CD4-positive, alpha-beta T cell treated with Interleukin-21 for 1 hour (primary cell): Measurements from ENCODE around the gene CAPN15.

Experiments
- DNase-seq: peaks from one replicate; pipeline ENCODE4 v3.0.0-alpha.2; 2020

The CAPN15 gene

DNA sequence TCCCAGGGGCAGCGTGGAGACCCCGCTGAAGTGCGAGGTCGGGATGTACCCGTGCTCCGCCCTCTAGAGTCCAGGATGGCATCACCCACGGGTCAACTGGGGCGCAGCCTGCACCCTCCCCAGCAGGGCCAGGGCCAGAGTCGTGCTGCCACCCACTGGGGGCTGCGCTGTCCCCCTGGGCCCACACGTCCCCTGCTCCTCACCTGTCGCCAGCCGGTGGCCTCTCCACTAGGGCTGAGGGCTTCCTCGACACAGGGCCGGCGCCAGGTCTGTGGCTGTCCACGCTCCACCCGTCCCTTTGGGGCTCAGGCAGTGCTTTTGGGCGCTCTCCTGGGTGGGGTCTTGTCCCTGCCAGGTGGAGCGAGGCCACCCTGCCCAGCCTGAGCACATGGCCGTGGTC lies 21.1 kb downstream of the CAPN15 start:
- DNase-seq = no peak

DNA sequence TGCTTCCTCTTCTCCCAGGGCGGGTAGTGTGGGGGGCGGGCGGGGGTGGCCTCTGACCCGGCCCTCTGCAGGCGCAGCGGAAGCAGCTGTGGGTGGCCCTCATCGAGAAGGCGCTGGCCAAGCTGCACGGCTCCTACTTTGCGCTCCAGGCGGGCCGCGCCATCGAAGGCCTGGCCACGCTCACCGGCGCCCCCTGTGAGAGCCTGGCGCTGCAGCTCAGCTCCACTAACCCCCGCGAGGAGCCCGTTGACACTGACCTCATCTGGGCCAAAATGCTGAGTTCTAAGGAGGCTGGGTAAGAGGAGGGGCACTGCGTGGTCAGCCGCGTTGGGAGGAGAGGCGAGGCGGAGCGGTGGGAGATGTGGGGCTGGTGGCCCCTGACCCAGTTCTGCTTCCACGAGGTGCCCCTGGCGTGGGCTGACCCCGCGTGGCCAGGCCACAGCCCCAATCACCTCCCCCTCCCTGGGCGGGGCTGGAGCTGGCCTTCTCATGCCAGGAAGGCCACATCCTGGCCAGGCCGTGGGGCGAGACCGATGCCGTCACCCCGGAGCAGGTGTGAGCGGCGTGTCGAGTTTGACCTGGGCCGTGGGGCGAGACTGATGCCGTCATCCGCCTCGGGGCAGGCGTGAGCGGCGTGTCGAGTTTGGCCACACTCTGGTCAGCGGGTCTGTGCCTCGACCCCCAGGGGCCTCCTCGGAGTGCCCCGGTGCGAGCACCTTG lies 22.2 kb downstream of the CAPN15 start:
- DNase-seq = no peak

DNA sequence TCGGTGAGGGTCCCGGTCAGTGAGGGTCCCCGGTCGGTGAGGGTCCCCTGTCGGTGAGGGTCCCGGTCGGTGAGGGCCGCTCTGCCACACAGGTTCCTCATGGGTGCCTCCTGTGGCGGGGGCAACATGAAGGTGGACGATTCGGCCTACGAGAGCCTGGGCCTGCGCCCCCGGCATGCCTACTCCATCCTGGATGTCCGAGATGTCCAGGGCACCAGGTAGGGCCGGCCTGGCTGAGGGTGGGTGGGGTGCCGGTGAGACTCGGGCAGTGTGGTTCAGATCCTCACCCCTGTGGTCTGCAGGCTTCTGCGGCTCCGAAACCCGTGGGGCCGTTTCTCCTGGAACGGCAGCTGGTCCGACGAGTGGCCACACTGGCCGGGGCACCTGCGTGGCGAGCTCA lies 23.7 kb downstream of the CAPN15 start:
- no peak for DNase-seq

DNA sequence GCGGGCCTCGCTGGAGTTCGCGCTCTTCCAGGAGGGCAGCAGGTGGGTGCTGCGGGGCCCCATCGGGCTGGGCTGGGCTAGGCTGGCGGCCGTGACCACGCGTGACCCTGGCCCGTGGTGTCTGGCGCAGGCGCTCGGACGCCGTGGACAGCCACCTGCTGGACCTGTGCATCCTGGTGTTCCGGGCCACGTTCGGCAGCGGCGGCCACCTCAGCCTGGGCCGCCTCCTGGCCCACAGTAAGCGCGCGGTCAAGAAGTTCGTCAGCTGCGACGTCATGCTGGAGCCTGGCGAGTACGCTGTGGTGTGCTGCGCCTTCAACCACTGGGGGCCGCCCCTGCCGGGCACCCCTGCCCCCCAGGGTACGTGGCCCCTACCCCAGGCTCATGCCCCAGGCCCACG lies 24.7 kb downstream of the CAPN15 start:
- DNase-seq = no peak

DNA sequence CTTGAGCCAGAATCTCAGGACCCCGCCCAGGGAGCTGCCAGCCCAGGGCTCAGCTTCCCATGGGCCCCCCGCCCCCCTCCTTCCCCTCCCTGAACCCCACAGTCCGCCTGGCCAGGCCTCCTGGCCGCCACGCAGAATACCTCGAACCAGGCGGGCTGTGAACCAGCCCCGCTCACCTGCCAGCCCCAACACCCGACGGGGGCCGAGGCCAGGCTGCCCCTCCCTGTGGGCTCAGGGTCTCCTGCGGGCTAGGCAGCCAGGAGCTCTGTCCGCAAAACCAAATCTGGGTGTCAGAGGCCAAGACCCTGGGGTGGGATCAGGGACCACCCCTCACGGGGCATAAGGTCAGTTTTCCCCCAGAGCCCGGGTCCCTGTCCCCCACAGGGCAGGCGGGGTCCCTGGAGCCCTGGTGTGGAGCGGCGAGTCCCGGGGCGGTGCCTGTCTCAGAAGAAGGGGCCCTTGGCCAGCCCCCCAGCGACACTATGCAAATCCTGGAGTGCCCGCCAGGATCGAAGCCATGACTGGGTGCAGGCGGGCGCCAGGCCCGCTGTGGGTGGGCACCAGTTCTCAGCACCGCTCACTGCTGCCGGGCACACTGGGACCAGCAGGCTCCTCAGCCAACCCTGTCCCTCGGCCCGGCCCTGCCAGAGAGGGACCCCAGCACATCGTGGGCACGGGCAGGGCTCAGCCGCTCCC lies 26.2 kb downstream of the CAPN15 start:
- no peak for DNase-seq

DNA sequence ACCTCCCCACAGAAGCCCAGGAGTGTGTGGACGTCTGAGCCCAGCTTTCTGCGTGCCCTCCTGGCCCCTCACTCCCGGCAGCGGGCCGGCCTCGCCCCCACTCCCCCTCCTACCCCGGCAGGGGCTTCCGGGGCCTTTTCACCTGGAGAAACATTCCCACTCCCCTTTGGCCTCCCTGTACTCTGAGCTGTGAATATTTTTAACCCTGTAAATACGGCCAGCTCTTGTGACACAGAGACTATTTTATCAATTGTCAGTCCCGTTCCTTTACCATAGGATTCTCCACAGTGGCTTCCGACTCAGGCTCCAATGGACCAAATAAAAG lies 26.7 kb downstream of the CAPN15 start:
- no peak for DNase-seq

DNA sequence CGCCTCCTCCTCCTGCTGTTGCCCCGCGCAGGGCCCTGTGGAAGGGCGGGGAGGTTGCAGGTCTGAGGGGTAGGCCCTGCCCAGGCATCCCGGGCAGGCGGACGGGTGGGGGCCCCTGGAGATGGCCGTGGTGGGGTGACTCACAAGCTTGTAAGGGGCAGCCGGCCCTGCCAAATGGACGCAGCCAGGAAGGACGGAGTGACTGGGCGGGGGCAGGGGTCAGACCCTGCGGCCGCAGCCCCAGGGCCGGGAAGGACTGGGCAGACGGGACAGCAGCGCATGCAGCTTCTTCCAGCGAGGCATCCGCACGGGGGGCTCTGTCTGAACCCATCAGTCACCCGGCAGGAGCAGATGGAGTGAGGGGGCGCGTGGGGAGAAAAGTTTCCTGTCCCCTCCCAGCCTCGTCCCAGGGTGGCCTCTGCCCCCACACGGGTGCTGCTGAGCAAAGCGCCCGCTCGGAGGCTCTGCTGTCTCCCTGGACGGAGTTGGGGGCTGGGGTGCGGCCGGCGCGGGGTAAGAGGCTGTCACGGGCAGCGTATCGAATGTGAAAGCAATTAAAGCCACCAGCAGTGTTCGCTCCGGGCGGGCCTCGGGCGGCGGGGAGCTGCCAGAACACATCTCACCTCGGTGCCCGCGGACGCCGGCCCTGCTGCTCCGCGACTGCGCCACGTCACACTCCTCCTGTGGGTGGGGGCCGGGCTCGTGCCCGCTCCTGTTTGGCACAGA lies 27.3 kb downstream of the CAPN15 start:
- DNase-seq = no peak

DNA sequence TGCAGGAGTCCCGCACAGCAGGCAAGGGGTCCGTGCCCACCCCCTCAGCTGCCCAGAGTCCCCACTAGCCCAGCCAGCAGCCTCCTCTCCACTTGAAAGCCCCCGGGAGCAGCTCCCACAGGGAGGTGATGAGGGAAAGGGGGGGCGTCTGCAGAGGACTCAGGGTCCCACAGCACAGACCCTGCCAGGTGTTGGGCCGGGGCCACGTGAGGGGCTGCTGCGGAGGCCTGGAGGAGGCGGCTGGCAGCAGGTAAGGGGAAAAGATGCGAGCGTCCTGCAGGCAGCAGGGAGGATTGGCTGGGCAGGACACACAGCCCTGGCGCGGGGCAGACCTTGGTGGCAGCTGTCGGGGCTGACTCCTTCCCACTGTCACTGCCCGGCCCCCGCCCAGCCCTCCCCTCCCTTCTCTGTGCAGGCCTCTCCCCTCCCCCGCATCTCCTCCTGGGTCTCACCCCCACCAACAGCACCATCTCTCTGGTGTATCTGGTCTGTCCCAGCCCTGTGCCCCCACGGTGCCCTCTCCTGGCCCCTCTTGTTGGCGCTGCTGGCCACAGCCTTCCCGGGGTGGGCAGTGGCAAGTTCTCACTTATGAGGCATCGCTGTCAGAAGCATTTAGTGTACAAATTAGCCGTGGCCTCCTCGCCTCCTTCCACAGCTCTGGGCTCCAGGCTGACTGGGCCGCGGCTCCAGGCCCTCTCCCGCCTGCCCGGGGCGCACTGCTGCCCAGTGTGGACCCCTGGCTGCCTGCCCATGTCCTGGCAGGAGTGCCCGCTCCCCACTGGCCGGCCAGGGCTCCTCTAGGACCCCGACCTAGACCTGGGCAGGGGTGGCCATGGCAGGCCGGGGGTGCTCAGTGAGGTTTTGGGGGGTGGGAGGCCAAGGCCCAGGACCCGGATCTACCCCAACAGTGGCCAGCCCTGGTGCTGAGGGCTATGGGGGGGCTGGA lies 28.3 kb downstream of the CAPN15 start:
- DNase-seq = no peak

DNA sequence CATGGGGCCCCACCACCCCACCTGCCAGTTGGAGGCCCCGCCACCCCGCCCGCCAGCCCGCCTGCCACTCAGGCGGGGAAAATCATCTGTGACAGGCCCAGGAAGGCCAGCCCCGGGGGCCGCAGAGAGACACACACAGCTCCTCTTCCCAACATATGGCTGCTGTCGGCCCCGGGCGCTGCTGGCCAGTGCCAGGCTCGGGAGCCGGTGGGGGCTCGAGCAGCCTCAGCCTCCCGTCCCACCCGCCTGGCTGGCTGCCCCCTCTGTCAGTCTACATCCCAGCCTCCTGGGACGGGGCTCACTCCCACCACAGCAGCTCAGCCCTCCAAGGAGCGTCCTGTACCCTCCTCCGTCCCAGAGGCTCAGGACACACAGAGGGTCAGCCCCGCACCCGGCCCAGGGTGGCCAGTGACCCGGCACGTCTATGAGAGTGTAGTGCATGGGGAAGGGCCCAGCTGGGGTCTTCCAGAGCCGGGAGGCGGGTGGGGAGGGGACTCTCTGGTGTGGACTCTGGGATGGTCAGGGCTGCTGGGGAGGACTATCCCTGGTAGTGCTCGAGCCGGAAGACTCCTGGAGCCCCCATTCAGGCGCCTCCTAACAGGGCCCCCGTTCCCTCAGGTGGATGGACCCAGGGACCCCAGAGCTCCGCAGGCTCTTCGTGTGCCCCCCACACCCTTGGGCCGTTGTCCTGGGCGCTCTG lies 29.1 kb downstream of the CAPN15 start:
- no peak for DNase-seq

DNA sequence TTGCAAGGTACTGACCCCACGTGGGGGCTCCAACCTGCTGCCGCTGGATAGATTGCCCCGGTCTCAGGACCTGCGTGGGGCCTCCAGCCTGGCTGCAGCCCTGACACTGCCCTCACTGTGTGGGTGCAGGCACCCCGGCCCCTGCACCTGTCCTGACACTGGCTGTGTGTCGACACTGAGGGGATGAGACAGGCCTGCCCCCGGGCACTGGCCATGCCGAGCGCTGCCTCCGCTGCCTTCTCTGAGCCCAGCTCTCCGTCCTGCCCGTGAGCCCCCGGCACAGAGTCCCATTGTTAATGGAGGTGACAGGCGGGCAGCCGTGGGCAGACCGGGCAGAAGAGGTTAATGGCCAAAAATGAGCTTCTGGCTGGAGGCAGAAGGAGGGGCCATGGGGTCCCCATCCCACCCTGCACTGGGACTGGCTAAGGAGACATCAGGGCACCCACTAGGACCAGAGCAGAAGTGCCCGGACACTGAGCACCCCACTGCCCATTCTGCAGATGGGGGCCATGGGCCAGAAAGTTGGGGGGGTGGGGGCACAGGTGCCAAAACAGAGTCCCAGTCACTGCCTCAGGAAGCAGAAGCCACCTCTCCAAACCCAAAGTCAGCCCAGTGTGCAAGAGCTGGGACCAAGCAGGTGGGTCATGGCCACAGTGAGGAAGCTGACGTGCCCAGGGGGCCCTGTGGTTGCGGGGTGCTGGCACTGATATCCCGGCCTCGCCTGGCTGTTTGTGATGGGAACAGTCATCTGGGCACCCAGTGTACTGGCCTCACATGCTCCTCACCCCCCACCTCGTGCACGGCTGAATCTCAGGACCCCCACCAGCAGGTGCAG lies 30.2 kb downstream of the CAPN15 start:
- no peak for DNase-seq

DNA sequence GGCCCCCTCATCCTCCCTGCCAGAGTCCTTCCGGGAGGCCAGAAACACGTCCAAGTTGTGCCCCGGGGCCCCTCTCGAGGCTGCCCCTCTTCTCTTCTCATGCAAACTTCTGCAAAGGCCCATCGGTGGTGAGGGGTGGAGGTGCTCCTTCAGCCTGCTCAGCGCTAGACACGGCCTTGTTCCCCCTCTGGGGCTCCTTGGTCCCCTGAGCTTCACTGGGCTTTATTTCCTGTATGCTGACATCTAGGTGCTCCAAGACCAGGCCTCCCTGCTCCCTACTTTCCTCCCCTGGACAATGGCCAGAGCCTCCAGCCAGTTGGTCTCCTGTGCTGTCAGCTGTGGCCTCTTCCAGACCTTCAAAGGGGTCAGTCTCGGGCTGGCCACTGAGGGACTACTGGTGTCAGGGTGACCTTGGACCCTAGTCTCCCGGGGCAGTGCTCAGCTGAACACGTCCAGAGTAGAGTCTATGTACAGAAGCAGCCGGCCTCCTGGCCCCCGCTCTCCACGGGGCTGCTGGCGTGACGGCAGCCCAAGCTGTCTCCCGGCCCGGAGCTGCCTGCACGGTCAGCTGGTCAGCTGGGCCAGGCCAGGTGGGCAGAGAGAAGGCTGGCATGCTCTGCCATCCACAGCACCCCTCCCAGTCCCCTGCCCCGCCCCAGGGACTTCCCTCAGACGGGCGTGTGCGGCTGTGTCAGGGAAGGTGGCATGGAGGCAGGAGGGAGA lies 30.9 kb downstream of the CAPN15 start:
- DNase-seq = no peak

DNA sequence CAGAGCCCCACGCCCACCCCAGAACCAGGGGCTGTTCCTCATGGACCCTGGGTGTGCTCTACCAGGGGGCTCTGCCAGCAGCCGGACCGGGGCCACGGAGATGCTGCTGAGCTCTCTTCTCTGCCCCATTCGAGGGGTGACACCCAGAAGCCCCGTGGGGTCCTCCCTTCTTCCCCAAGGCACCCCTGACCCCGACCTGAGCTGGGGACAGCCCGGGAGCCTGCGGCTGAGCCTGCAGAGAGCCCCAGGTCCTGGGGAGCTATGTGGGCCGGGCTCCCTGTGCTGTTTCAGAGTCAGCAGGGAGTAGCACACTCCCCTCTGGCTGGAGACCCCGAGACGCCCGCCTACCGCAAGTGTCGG lies 31.5 kb downstream of the CAPN15 start:
- no peak for DNase-seq

DNA sequence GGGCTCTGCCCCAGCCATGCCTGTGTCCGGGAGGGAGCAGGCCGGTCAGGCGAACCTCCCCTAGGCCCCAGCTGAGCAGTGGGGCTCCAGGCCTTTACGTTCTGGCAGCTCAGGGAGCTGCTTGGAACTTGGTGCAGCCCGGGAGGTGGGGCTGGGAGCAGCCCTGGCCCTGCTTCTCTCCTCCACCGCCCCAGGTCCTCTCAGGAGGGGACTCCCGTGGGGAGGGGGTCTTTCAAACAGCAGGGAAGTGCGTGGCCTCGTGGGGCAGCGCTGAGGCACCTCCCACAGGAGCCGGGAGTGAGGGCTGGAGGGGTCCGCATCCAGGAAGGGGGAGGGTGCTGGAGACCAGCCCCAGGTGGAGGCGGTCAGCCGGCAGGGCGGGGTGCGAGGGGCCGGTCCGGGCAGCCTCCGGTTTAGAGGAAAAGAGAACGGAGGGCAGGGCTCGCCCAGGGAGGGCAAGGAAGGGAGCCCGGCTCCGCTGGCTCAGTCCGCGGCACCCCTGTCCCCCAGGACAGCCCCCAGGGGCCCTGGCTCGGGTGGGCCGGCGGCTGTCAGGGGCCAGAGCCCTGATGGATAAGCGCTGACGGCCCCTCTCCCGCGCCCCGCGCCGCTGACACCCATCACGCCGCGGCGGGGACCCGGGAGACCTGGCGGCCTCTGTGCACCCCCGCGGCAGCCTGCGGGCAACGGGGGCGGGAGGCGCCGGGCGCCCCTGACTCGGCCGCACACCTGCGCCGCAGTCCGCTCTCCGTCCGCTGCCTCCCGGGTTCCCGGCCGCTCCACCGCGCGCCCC lies 32.1 kb downstream of the CAPN15 start:
- no peak for DNase-seq

DNA sequence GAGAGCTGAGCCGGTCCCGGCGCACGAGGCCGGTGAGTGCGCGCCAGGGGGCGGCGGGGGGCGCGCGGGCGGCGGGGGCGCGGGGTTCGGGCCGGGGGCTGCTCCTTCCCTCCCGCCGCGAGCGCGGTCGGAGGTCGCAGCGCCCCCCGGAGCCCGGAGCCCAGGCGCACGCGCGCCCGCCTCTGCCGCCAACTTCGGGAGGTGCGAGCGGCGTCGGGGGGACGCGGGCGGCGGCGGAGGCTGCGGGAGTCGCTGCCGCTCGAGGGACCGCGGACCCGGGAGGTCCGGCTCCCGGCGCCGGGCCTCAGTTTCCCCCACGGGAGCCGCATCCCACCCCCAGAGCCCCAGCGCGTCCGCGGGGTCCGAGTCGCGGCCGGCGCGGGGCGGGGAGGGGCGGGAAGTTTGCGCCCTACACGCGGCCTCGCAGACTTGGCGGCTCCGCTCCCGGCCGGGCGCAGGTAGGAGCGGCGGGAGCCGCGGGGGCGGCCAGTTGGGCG lies 32.7 kb downstream of the CAPN15 start, which contains the start of gene PRR35:
Gene PRR35, plus strand, starts transcription at position 191 of the 497 bp plus-strand sequence. CDS start 2,901 bp downstream, outside the sequence.
- DNase-seq = no peak

DNA sequence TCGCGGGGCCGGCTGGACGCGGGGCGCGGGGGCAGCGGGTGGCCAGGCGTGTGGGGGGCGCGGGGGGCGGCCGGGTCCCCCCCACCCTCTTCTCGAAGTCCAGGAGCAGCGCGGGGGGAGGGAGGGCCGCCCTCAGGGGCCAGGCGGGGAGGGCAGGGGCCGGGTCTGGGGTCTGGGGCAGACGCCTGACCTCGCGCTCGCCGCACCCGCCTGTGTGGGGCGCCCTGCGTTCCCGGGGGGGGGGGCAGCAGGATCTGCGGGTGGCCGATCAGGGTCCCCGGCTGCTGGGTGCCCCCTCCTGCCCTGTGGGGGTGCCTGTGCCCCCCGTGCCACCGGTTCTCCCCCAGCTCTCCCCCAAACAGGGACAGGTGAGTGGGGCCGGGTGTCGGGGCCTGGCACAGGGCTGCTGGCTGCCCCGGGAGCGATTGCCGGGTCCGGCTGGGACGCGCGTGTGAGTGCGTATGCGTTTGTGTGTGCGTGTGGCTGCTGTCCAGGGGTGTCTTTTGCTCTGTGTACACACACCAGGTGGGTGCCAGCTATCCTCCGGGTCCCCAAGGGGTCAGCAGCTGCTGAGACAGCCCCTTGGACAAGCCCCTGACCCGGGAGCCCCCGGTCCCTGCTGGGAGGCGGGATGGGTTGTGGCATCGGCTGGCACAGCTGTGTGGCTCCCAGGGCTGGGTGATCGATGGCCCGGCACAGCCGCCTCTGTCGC lies 33.3 kb downstream of the CAPN15 start:
- no peak for DNase-seq

DNA sequence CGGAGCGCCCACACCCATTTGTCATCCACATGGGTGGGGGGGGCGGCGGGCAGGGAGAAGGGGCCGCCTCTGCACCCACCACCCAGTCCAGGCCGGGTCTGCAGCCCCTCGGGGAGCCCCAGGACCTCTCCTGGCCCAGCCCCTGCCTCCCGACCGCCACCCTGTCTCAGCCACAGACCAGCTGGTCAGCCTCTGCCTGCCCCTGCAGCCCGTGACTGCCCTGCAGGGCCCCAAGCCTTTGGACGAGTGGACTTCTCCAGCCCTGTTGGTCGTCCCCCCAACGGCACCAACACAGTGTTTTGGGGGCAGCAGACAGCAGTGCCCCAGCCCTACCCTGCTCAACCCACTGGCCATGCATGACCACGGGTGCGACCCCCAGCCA lies 33.9 kb downstream of the CAPN15 start:
- no peak for DNase-seq

DNA sequence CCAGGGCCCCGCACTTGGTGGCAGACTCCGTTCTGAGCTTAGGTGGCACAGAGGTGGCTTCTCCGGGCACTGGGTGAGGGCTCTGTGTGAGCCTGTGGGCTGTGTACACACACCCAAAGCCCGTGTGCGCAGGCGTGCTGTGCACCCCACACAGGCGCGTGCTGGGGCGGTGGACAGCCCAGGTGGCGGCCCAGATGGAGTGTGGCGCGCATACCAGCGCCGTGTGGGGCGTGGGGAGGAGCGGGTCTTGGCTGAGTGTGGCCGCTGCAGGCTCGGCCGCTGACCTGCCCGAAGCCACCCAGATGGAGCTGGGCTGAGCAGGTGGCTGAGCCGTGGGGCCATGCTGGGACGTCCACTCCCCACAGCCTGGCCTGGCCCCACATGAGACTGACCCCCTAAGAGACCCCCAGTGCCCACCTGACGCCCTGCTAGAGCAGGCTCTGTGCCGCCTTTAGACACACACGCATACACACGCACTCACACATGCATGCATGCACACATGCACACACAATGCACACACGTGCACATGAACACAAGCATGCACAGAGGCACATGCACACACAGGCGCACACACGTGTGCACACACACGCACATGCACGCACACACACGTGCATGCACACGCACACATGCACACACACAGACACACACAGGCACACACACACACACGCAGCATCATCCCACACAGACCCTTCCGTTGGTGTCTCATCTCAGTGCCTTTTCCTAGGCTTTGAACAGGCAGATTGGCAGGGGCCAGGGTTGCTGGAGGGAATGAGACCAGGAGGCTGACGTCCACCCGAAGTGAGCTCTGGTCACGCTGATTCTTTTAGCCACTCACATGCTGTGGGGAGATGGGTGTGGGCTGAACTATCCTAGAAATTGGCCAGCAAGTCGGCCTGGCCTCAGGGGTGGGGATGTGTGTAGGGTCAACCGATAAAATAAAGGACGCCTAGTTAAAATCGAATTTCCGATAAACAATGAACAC lies 34.7 kb downstream of the CAPN15 start:
- no peak for DNase-seq
